Endothelial cell of umbilical vein (primary cell): Measurements from ENCODE around the gene SUN3. TPM values are rescaled to one million over a fixed set of nuclear protein-coding genes. Genes with fewer than 3 reads are reported as not detected.

Experiments used
- BruUV-seq: library from RNA; stranded (reverse); fragments of 400-500 nt; replicated peaks from 2 replicates; lab custom pipeline; 2021; lab: Mats Ljungman, UMichigan
- CTCF ChIA-PET: fragments of 300-600, 350-600 bp; sonication (Branson Sonifier 250); formaldehyde crosslinking; loops from one replicate; lab custom pipeline; 2021; ENCODE audit warnings: antibody characterized with exemption, inconsistent platforms; lab: Charles Lee
- POLR2A ChIA-PET: fragments of 300-600, 350-600 bp; sonication (Branson Sonifier 250); formaldehyde crosslinking; loops from one replicate; lab custom pipeline; 2021; ENCODE audit warnings: antibody characterized with exemption, inconsistent platforms; lab: Charles Lee
- DNase-seq: peaks from one replicate; pipeline ENCODE4 v3.0.0-alpha.2; 2011; ENCODE audit warnings: low read depth, low spot score
- FAIRE-seq: peaks from 2 replicates; lab custom pipeline; 2011; peaks lifted over from hg19 to GRCh38; lab: Jason Lieb, UNC
- H2AFZ ChIP-seq: 2 replicates; pipeline ENCODE4 v1.6.0; 2012; ENCODE audit warnings: low read depth, low read length, control low read depth, inconsistent platforms
- H3K27ac ChIP-seq: 2 replicates; pipeline ENCODE4 v1.5.1; 2011; ENCODE audit warnings: low read depth, mild to moderate bottlenecking, control low read depth, low read length, moderate library complexity; ENCODE audit not compliant: insufficient read depth
- H3K27me3 ChIP-seq, 2 experiments: 2 replicates each; pipeline versions ENCODE4 v1.6.0 to v1.6.1; 2011; ENCODE audit warnings: low read length in 2 of 2, mixed read lengths in 1 of 2; ENCODE audit not compliant: control insufficient read depth in 2 of 2, insufficient read depth in 2 of 2
- H3K36me3 ChIP-seq, 2 experiments: 2 replicates in 1 of 2; 3 replicates in 1 of 2; pipeline ENCODE4 v1.5.1; 2011; ENCODE audit warnings: low read length in 2 of 2, mild to moderate bottlenecking in 1 of 2, moderate library complexity in 1 of 2; ENCODE audit not compliant: control insufficient read depth in 2 of 2, insufficient read depth in 2 of 2; ENCODE audit errors: extremely low read depth in 1 of 2
- H3K4me1 ChIP-seq: 3 replicates; pipeline ENCODE4 v1.5.1; 2011; ENCODE audit warnings: mild to moderate bottlenecking, low read length; ENCODE audit not compliant: control insufficient read depth, insufficient read depth; ENCODE audit errors: extremely low read depth
- H3K4me2 ChIP-seq: 2 replicates; pipeline ENCODE4 v1.6.1; 2011; ENCODE audit warnings: low read length, control low read depth, mixed read lengths; ENCODE audit not compliant: insufficient read depth
- H3K4me3 ChIP-seq, 3 experiments: fragments of 200-600 bp in 1 of 3; sonication (generic), shearing (Covaris generic) in 1 of 3; replicated peaks in 1 of 3; 2 replicates each; pipeline ENCODE4 v1.5.1; 2011 to 2016; ENCODE audit warnings: control low read depth in 3 of 3, low read length in 3 of 3, mild to moderate bottlenecking in 2 of 3, inconsistent platforms in 1 of 3, low read depth in 1 of 3, moderate library complexity in 1 of 3; ENCODE audit not compliant: insufficient read depth in 1 of 3
- H3K79me2 ChIP-seq: 2 replicates; pipeline ENCODE4 v1.6.0; 2012; ENCODE audit warnings: low read length, inconsistent platforms; ENCODE audit not compliant: control insufficient read depth, insufficient read depth
- H3K9ac ChIP-seq: replicated peaks from 2 replicates; pipeline ENCODE3; 2011; ENCODE audit warnings: low read length, control low read depth; ENCODE audit not compliant: insufficient read depth; ENCODE audit errors: extremely low read depth
- H3K9me1 ChIP-seq: replicated peaks from 3 replicates; pipeline ENCODE4 v1.6.0; 2011; ENCODE audit warnings: mild to moderate bottlenecking, low read length; ENCODE audit not compliant: control insufficient read depth, insufficient read depth; ENCODE audit errors: extremely low read depth
- H3K9me3 ChIP-seq: replicated peaks from 2 replicates; pipeline ENCODE4 v1.5.1; 2012; ENCODE audit warnings: low read length, inconsistent platforms; ENCODE audit not compliant: control insufficient read depth, insufficient read depth
- H4K20me1 ChIP-seq: replicated peaks from 2 replicates; pipeline ENCODE3; 2011; ENCODE audit warnings: mild to moderate bottlenecking, low read length; ENCODE audit not compliant: control insufficient read depth, insufficient read depth; ENCODE audit errors: extremely low read depth
- EZH2 ChIP-seq: IDR thresholded peaks from 2 replicates; pipeline ENCODE4 v1.6.1; 2012; ENCODE audit warnings: borderline replicate concordance, low read depth, mild to moderate bottlenecking, moderate library complexity, low read length, inconsistent platforms; ENCODE audit not compliant: severe bottlenecking
- FOS ChIP-seq: IDR thresholded peaks from 2 replicates; pipeline ENCODE4 v1.6.1; 2011; ENCODE audit warnings: mild to moderate bottlenecking, low read length, moderate library complexity, borderline replicate concordance; ENCODE audit not compliant: insufficient read depth
- GATA2 ChIP-seq: IDR thresholded peaks from 2 replicates; pipeline ENCODE4 v1.7.0; 2011; ENCODE audit warnings: low read depth, mild to moderate bottlenecking, moderate library complexity, mixed read lengths, low read length; ENCODE audit not compliant: insufficient read length, insufficient read depth
- JUN ChIP-seq: IDR thresholded peaks from 2 replicates; pipeline ENCODE4 v1.6.1; 2011; ENCODE audit warnings: borderline replicate concordance, low read depth; ENCODE audit not compliant: insufficient read length, insufficient read depth
- MYC ChIP-seq: IDR thresholded peaks from one replicate; pipeline ENCODE4 v1.6.1; 2011; ENCODE audit warnings: mild to moderate bottlenecking, low read depth, low read length
- POLR2A ChIP-seq: IDR thresholded peaks from 2 replicates; pipeline ENCODE4 v1.6.1; 2012; ENCODE audit warnings: low read depth, mild to moderate bottlenecking, control low read depth, low read length
- POLR2AphosphoS5 ChIP-seq: IDR thresholded peaks from 2 replicates; pipeline ENCODE4 v1.6.1; 2012; ENCODE audit warnings: low read depth, mild to moderate bottlenecking, control low read depth, low read length, moderate library complexity; ENCODE audit not compliant: insufficient read depth
- dilution Hi-C: fragments of 300-500 bp; cut with MboI; formaldehyde crosslinking; loops from one replicate; pipeline ENCODE4 v1.15.0; 2019; ENCODE audit warnings: low sequenced_read_pairs; ENCODE audit not compliant: extremely low pct_ligation_motif_present
- intact Hi-C: fragments of 100-400 bp; cut with micrococcal nuclease; formaldehyde crosslinking; loops from one replicate; pipeline ENCODE4 v1.10.0; 2022
- polyA plus RNA-seq, 4 experiments: library from polyadenylated mRNA; depleted of rRNA in 3 of 4; stranded (reverse) in 3 of 4; unstranded in 1 of 4; fragments of >200 nt; gene quantifications; 2 replicates each; pipeline versions ENCODE4 v1.2.1 to v1.2.3, GENCODE V29; 2011 to 2012; ENCODE audit warnings: missing spikeins in 1 of 4
- total RNA-seq: library from RNA; stranded (reverse); gene quantifications from 2 replicates; pipeline ENCODE4 v1.2.3, GENCODE V29; 2021
- TF ChIP-seq, protein P1 (sequence below): IDR thresholded peaks from 2 replicates; pipeline ENCODE4 v1.6.1; 2011; ENCODE audit not compliant: insufficient read depth, insufficient read length
- TF ChIP-seq, protein P2 (sequence below), 2 donors: IDR thresholded peaks; 1 replicate in 1 of 2; 2 replicates in 1 of 2; pipeline ENCODE4 v1.5.1; 2011; ENCODE audit warnings: low read length in 2 of 2, mild to moderate bottlenecking in 2 of 2, moderate library complexity in 2 of 2, control low read depth in 1 of 2, inconsistent platforms in 1 of 2, low read depth in 1 of 2; ENCODE audit not compliant: insufficient read depth in 1 of 2; ENCODE audit errors: extremely low read depth in 1 of 2

SUN3 gene
- total and polyA plus RNA-seq, 2 donors (not counting 3 experiments of a cell fraction or from before 2014, with no cell fraction given), result not detected

DNA sequence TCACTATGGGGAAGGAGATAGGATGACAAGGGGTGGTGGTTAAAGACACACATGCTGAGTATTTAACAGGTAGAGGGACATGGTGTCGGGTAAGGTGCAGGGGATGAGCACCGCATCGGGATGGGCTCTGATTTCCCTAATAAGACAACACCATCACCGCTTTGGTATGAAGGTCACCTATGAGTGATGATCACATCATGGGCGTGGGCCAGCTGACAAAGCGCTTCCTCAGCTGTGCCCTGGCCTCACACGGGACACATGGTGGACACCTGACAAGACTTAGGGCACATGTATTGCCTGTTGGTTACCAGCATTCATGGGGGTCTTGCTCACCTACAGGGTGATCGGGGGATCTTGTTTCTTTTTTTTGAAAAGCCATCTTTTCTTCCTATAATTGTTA is 19.2 kb upstream of the SUN3 start:
- intact Hi-C loops, result no loop called here
- no TSS peak for BruUV-seq
- no peaks in the 10 kb centered on the region for H3K4me1 ChIP-seq
- H3K27me3 ChIP-seq, result peaks cover 3% of the 10 kb centered on the region in 2 experiments
- TF ChIP-seq, protein P1, sequence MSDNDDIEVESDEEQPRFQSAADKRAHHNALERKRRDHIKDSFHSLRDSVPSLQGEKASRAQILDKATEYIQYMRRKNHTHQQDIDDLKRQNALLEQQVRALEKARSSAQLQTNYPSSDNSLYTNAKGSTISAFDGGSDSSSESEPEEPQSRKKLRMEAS, result no peak
- no peak for TF ChIP-seq GATA2
- TF ChIP-seq POLR2AphosphoS5, result no peak
- no peak for TF ChIP-seq JUN
- TF ChIP-seq FOS, result no peak
- no peak for TF ChIP-seq EZH2
- no peak for TF ChIP-seq POLR2A
- TF ChIP-seq MYC, result no peak
- TF ChIP-seq, protein P2, sequence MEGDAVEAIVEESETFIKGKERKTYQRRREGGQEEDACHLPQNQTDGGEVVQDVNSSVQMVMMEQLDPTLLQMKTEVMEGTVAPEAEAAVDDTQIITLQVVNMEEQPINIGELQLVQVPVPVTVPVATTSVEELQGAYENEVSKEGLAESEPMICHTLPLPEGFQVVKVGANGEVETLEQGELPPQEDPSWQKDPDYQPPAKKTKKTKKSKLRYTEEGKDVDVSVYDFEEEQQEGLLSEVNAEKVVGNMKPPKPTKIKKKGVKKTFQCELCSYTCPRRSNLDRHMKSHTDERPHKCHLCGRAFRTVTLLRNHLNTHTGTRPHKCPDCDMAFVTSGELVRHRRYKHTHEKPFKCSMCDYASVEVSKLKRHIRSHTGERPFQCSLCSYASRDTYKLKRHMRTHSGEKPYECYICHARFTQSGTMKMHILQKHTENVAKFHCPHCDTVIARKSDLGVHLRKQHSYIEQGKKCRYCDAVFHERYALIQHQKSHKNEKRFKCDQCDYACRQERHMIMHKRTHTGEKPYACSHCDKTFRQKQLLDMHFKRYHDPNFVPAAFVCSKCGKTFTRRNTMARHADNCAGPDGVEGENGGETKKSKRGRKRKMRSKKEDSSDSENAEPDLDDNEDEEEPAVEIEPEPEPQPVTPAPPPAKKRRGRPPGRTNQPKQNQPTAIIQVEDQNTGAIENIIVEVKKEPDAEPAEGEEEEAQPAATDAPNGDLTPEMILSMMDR (IDR thresholded peaks at IDR 0.05; ENCODE audit: extremely low read depth in 1 of 2, insufficient read depth in 1 of 2, low read depth in 1 of 2, low read length in 2 of 2), result no peak
- no peaks in the 10 kb centered on the region for H4K20me1 ChIP-seq
- DNase-seq (no peak), FAIRE-seq (no peak)
- dilution Hi-C loops, result no loop called here
- no peaks in the 10 kb centered on the region for H3K79me2 ChIP-seq
- no peak overlapping the region for H2AFZ ChIP-seq
- no peak overlapping the region for H3K4me2 ChIP-seq
- H3K36me3 ChIP-seq, result no peaks in the 10 kb centered on the region
- no peak overlapping the region for H3K9ac ChIP-seq
- no peak overlapping the region for H3K4me3 ChIP-seq
- ChIA-PET CTCF (interaction anchor here (1.1 kb wide), 1 partner anchor 12 kb away, joined by 4 read pairs; the partner anchor contains the start of gene C7orf57), POLR2A (no interaction called here)
- no peaks in the 10 kb centered on the region for H3K9me1 ChIP-seq
- H3K27ac ChIP-seq, result no peak overlapping the region
- H3K9me3 ChIP-seq, result no peaks in the 10 kb centered on the region
